HG03280 (cell line): ENCODE measurements around the gene TOP1.

Source experiments
- ATAC-seq: cut with Tn5 transposase; IDR thresholded peaks from one replicate; pipeline ENCODE4 v1.9.1; 2021; ENCODE audit warnings: mild to moderate bottlenecking, moderate library complexity; ENCODE audit not compliant: unreplicated experiment

Gene TOP1

DNA sequence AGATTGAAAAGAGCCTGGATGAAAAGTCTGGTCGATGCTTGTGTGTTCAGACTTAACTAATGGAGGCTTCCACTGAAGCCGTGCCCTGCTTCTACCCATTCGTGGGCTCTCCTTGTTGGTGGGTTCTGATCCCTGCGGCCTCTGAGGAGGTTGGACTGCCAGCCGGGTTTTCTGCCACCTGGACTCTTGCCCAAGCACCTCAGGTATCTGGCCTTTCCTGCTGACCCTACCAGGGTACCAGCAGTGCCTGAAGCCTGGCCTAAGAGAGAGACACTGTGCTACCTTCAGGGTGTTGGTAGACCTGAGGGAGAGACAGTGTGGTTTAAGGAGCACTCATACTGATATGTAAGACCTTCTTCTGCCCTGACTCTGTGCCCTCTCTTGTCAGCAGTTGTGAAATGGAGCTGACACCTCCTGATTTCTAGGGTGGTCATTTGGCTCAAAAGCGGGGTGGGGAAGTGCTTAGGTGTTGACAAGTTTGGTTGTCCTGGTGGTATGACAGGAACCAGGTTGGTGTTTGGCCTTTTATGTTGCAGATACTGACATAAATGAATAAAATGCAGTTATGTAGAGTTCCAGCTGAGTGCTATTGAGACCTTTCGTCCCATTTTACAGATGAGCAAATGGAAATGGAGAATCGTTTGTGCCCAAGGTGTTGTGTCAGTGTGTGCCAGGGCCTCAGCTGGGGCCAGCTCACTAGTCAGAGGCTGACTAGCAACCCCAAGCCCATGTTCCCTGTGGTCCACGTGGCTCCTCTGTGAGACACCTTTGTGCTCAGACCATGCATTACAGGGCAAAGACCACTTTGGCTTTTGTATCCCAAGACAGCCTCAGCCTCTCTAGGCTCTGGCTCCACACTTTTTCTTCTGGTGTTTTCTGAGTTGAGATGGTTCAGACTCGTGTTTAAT lies 111.9 kb downstream of the TOP1 start:
- ATAC-seq, result no peak

DNA sequence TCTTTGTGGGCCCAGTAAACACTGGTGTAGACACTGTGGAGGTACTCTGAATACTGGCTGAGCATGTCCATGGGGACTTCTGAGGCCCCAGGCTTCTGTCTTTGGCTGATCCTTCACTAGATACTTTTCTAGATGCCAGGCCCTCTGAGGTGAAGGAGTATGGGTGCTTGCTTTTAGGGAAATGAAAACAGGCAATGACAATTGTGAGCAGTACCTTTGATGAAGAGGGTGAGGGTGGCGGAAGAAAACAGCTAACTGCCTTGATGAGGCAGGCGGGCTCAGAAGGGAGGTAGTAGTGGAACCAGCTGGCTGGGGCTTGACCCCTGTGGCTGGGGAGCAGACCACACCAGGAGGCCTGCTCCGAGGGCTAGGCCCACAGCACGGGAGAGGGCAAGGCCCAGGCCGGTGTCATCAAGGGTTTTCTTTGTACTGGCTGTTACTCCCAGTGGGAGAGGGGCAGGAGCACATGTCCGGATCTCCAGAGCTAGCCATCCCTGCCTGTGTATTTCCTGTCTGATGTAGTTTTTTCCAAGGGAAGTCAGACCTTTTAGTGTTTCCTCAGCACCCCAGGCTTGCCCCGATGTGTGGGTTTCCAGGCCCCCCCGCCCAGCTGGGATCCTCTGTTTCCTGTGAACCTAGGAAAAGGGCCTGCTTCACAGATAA lies 112.7 kb downstream of the TOP1 start:
- ATAC-seq, result no peak

DNA sequence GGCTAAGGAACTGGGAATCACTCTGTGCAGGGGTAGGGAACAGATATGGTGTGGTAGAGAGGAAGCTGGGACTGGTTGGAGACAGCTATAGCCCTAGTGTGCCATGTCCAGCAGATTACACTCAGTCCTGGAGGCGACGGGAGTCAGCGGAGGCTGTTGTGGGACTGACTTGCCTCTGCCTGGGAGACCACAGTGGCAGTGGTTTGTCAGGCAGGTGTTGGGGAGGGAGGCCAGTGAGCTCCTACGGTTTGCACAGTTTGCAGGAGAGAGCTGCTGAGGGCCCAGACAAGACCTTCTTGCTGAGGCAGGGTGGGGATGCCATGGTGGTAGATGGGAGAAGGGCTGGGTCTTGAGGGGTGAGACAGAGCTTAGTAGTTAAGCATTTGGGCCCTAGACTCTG lies 113.6 kb downstream of the TOP1 start:
- no peak for ATAC-seq

DNA sequence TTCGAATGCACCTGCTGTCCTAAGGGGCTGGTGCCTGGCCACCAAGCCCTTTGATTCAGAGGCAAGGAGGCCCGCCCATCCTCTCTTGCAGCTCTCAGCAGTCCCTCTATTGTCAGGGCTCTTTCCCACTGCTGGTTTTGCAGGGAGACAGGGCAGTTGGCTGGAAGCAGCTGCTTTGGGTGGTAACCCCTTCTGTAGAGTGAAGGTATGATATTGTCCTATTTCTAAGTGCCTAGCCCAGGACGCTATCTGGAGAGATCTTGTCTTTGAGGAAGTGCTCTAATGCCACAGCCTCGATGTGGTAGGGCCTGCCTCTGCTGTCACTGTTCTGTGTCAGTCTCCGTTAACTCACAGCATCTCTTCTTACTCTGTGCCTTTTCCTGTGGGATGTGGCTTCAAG lies 114.3 kb downstream of the TOP1 start:
- no peak for ATAC-seq

DNA sequence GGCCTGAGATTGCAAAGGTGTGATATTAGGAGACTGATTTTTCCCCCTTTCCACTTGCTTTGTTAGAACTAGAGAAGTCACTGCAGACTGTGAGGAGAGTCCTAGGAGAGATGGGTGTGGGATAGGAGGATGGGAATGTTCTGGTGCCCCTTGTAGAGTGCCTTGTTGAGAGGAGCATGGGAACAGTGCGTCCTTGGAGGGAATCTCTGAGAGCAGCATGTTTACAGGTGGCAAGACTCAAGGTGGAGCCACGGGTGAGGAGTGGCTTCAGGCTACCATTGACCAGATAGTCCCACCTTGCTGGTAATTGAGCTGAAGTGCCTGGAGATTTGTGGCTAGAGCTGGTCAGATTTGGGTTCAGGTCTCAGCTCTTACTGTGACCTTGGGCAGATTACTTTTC lies 114.7 kb downstream of the TOP1 start:
- ATAC-seq, result no peak

DNA sequence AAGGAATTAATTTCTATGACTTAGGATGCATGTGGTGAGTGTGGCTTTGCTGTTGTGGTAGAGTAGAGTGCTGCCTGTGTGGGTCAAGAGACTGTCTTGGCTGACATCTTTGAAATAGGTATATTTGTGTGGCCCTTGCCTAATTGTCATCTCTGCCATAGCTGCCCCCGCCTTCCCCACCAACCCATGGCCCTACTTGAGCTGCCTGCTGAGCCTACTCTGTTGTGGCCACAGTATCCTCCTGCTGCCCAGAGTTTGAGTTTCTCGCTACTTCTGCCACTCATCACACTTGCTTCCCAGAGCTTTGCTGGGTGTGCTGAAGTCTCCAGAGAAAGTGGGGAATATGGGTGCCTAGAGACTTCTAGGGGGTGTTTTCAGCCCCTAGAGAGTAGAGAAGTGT lies 116.7 kb downstream of the TOP1 start:
- ATAC-seq, result no peak

DNA sequence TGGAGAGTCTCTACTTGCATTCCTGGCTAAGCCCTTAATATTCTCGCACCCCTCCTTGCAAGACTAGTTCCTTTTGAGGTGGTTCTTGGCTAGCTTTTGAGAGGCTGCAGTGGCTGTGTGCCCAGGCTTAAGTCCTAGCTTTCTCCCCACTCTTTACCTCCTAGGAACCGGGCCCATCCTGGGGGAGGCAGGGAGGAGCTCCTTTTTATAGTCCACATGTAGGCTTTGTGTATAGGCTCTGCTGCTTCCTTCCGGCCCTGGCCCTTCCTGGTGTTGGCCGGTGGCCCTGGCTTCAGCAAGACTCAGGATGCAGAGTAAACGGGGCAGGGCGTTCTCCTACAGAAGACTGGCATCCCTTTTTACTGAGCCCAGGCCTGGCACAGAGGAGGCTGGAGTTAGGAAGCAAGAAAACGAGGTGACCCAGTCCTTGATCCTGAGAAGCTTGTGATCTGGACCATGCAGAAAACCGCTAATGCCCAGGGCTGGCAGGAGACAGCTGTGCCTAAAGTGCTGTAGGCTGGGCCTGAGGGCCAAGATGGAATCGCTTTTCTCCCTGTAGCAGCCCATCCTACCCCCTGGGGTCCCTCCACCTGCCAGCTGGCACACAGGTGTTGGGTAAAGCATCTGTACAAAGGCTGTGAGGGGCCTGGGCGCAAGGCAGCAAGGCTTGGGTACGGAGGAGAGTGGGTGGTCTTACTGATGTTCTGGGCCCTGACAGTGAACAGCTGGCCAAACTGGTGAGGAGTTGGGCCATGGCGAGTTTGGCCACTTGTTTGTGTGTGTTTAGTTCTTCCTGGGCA lies 117.4 kb downstream of the TOP1 start:
- no peak for ATAC-seq

DNA sequence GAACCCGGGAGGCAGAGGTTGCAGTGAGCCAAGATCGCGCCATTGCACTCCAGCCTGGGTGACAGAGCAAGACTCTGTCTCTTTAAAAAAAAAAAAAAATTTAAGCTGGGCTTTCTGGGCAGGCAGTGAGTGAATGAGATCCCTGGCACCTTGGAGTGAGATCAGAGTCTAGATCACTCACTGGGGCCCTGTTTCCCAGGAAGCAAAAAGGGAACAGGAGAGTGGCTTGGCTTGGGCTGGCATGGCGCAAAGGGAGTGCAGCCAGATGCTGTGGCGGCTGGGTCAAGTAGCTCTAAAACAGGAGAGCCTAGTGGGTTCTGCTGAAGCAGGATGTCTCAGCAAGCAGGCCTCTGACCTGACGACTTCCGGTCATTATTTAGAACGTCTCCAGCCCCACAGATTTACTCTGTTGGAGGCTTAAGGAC lies 119.2 kb downstream of the TOP1 start:
- no peak for ATAC-seq

DNA sequence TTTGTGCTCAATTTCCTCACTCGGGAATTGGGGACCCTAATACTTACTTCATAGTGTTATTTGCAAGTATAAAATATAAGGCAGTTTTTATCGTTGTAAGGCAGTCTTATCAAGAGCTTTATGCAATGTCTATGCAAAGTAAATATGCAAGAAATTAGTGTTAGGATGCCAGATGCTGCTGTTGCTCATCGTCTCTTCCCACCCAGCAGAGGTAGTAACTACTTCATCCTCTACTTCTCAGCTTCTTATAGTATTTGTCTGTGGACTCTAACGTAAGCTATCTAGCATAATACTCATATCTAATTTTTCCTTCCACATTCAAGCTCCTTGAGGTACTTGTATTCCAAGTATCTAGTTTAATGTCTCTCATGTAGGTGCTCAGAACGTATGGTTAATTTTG lies 120.3 kb downstream of the TOP1 start:
- ATAC-seq, result no peak

DNA sequence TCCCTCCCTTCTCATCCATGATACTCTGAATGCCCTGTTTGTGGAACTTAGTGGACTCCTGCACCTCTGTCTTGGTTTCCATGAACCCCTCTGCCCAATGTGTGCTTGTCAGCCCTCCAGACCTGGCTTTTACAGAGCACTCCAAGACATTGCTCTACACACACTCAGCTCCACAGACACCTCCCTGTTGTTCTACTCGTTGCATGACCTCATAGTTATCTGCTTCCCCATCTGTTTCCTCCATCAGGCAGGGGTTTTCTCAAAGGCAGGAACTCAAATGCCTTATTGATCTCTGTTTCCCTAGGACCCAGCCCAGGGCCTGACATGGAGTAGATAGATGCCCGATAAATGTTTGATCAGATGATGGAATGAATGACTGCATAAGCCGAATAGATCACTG lies 122.0 kb downstream of the TOP1 start:
- ATAC-seq, result no peak

DNA sequence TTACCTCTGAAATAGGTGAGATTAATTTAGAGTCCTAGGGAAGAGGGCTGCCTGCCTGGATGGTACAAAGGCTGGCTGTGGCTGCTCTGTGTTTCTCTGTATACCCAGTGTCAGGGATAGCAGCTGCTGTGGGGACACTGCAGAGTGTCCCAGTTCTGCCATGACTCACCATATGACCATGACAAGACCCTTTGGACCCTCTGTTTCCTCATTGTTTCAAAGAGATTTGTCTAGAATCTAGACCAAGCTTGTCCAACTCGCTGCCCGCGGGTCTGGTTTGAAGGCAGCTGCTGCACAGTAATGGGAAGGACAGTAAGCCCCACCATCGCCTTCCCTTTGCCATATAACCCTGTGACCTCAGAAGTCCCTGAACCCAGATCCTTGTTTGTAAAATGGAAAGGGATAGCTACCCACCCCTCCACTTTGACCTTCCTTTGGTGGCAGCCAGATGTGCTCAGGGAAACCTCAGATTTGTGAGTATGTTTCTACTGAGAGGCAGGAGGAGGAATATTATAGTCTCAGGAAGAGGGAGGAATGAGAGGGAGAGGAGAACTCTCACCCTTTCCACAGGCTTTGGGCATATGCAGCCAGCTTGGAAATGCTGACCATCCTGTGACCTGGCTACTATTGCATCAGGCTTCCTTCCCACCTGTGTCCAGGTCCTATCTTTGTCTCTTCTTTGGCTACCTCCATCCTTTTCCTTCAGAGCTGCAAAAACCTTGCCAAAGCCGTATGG lies 122.7 kb downstream of the TOP1 start:
- ATAC-seq, result no peak

DNA sequence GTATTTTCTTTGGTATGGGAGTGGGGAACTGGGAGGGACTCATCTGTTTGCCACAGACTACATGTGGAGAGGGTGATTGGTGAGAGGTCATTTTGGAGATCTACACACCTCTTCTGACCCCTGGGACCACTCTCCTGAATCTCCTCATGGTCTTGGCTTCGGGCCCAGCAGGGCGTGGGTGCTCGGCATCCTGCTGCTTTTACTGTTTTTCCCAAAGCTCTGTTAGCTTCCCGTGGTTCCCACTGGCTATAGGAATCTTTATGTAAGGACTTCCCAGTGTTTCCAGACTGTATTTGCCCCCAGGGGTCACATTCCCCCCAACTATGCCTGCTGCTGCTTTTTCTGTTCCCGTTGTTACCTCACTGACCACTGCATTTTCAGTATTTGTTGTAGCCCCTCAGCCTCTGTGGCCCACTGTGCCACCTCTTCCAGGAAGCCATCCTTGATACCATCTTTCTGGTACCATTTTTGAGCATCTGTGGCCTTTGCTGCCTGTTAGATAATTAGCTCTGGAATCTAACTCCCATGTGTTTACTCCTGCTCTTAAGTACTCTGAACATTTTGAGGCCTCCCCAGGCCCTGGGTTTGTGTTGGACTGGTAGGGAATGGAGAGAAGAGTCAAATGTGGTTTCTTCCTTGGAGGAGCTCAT lies 123.6 kb downstream of the TOP1 start:
- ATAC-seq, result no peak

DNA sequence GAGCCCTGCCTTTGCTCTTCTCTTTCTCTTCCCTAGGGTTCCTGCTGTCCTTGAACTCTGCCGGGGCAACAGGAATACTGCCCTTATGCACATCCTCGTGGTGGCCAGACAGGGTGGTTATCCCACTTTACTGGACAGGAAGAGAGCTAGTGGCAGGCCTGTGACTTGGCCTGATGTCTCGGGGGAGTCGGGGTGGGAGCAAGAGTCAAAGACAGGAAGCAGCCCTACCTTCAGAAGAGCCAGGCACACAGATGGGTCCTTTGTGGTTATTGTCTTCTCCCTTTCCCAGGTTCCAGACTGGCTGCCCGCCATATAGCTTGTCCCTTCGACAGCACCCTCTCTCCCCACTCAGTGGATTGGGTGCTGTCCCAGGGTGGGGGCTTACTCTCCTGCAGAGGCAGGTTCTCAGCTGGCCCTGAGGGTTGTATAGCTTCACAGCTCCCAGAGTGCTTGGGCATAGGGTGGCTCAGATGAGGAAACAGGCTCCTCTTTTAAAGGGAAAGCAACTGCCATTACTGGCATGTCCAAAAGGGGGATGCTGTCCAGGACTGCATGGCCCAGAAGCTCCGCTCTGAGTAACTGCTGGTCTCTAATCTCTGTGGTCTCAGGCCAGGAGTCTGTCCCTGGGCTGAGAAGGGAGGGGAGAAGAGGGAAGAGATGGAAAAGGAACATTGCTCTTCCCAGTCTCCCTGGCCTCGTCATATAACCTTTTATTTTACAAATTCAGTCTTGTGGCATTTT lies 126.0 kb downstream of the TOP1 start:
- ATAC-seq, result no peak

DNA sequence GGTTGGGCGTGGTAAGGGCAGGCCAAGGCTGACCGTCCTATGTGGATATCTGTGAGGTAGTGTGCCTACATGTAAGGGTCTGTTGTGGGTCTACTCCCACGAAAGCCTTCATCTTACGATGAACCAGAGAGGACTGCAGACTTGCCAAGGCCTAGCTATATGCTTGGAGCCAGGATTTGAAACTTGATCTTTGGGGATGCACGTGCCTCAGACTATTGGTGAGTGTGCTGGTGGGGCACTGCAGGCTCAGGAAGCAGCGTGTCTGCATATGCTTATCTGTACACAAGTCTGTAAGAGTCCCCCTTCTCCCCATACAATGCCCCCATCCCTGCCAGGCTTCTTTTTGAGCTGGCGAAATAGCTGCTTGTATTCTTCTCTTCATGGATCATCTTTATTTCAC lies 126.6 kb downstream of the TOP1 start:
- ATAC-seq, result no peak

DNA sequence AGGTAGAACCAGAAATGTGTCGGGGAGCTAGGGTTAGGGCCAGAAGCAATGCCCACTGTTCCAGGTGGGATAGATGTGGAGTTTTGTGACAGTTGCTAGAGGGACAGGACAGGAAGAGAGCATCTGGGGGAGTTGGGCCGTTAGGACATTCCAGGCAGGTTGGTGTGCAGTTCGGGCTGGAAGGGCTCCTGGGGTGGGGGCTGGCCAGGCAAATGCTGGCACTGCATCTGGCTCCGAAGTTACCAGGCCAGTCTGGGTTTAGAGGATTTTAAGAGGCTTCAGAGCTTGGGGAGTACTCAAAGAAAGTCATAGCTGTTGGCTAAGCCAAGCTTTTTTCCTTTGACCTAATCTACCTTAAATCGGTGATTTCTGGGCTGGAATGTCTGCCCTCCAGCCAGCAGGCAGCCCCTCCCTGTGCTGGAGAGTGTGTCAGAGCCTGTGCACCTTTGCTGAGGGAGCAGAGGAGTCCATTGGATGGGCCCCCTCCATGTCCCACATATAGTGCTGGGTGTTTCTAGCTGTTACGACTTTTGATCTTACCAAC lies 129.5 kb downstream of the TOP1 start:
- no peak for ATAC-seq

DNA sequence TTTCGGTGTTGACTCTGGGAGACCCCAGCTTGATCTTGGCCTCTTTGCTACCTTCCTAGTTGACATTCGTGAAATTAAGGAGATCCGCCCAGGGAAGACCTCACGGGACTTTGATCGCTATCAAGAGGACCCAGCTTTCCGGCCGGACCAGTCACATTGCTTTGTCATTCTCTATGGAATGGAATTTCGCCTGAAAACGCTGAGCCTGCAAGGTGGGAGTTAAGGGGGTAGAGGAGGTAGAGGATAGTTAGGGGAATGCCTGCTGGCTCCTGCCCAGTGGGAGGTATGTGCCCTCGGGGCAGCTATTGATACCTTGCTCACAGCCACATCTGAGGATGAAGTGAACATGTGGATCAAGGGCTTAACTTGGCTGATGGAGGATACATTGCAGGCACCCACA lies 130.9 kb downstream of the TOP1 start:
- no peak for ATAC-seq

DNA sequence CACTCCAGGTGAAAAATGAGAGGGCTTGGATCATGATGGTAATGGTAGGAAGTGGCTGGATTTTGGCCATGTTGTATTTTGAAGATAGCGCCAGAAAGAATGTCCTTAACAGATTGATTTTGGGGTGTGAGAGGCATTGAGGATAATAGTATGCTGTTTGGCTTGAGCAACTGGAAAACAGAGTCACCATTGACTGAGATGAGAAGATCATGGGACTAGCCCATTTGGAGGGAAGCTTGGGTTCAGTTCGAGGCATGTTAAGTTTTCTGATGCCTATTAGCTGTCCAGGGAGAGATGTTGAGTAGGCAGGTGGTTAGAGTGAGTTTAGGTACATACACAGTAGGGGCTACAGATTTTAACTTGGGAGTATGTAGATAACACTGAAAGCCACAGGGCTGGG lies 132.1 kb downstream of the TOP1 start:
- ATAC-seq, result no peak

DNA sequence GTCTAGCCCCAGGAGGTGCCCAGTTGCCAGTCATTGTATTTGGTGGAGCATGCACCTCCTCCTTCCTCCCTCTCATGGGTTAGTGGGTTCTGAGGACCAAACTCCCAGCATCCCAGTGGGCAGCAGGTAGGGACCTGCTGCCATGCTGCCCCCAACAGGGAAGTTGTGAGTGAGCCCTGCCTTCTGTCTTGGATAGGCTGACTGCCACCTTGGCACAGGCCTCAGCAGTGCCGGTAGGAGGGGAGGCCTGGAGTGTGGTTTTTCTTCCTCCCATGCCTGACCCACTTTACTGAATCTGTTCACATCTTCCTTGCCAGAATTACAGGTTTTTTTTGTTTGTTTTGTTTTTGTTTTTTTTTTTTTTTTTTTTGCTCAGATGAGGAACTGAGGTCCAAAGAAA lies 133.3 kb downstream of the TOP1 start:
- no peak for ATAC-seq

DNA sequence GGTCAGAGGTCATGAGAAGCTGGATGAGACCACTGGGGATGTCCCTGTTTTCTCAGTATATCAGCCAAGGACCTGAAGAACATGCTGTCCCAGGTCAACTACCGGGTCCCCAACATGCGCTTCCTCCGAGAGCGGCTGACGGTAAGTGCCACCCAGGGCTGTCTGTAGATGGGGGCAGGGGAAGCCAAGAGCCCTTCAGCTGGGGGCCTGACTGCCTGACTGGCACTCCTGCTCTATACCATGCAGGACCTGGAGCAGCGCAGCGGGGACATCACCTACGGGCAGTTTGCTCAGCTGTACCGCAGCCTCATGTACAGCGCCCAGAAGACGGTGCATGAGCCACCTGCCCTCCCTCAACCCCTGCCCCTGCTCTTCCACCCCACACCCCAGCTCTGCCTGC lies 133.8 kb downstream of the TOP1 start:
- ATAC-seq, result no peak

DNA sequence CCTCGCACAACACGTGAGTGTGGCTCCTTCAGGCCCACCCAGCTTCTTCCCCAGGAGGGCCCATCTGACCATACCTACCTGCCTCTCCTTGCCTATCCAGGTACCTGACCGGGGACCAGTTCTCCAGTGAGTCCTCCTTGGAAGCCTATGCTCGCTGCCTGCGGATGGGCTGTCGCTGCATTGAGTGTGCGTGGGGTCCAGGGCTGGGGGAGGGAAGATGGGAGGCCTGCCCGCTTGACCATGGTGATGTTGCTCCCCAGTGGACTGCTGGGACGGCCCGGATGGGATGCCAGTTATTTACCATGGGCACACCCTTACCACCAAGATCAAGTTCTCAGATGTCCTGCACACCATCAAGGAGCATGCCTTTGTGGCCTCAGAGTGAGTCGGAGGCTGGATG lies 135.2 kb downstream of the TOP1 start:
- no peak for ATAC-seq
